GM12878 (cell line): ENCODE data around the gene LAIR1. TPM values are rescaled to one million over a fixed set of nuclear protein-coding genes. Genes with fewer than 3 reads are reported as not detected.

Experiments
- CREB1 ChIP-seq: IDR thresholded peaks from 2 replicates; pipeline ENCODE4 v1.6.1; 2012; ENCODE audit warnings: low read depth, mild to moderate bottlenecking, inconsistent platforms
- ESRRA ChIP-seq: IDR thresholded peaks from 2 replicates; pipeline ENCODE4 v1.6.1; 2012; ENCODE audit warnings: mild to moderate bottlenecking, low read length, improper control_type of control experiment
- FOXK2 ChIP-seq: fragments of 450-650 bp; IDR thresholded peaks from 2 replicates; pipeline ENCODE4 v1.6.1; 2017; ENCODE audit warnings: mild to moderate bottlenecking, moderate library complexity
- GABPA ChIP-seq: IDR thresholded peaks from 2 replicates; pipeline ENCODE4 v1.6.1; 2014; ENCODE audit warnings: antibody characterized with exemption, low read depth, mild to moderate bottlenecking, inconsistent platforms
- GATAD2B ChIP-seq: fragments of 450-650 bp; conservative IDR thresholded peaks from 2 replicates; pipeline ENCODE4 v1.6.1; 2017; ENCODE audit warnings: low read depth, mild to moderate bottlenecking, moderate library complexity
- HCFC1 ChIP-seq: fragments of 150-350 bp; IDR thresholded peaks from 2 replicates; pipeline ENCODE4 v1.6.1; 2014; ENCODE audit warnings: low read length
- JUNB ChIP-seq: IDR thresholded peaks from 2 replicates; pipeline ENCODE4 v1.6.1; 2016; ENCODE audit warnings: antibody characterized with exemption, mild to moderate bottlenecking
- LARP7 ChIP-seq: fragments of 450-650 bp; IDR thresholded peaks from 2 replicates; pipeline ENCODE4 v1.6.1; 2017; ENCODE audit warnings: mild to moderate bottlenecking
- MEF2A ChIP-seq: IDR thresholded peaks from 2 replicates; pipeline ENCODE4 v1.6.1; 2011; ENCODE audit warnings: low read depth, mild to moderate bottlenecking, low read length, moderate library complexity; ENCODE audit not compliant: insufficient read depth
- MEF2B ChIP-seq: fragments of 450-650 bp; IDR thresholded peaks from 2 replicates; pipeline ENCODE4 v1.6.1; 2018; ENCODE audit warnings: mild to moderate bottlenecking, moderate library complexity; ENCODE audit not compliant: partially characterized antibody, poor library complexity, severe bottlenecking
- MTA2 ChIP-seq: fragments of 450-650 bp; IDR thresholded peaks from 2 replicates; pipeline ENCODE4 v1.6.1; 2016; ENCODE audit warnings: low read depth, mild to moderate bottlenecking, moderate library complexity
- MTA3 ChIP-seq: IDR thresholded peaks from 2 replicates; pipeline ENCODE4 v1.6.1; 2012; ENCODE audit warnings: low read length, inconsistent platforms, borderline replicate concordance
- MYC ChIP-seq: IDR thresholded peaks from 2 replicates; pipeline ENCODE4 v1.6.1; 2011; ENCODE audit warnings: mild to moderate bottlenecking, low read length, moderate library complexity, inconsistent platforms; ENCODE audit not compliant: insufficient read depth, insufficient replicate concordance, insufficient read length, severe bottlenecking
- NBN ChIP-seq: fragments of 450-650 bp; IDR thresholded peaks from 2 replicates; pipeline ENCODE4 v1.6.1; 2016
- NFIC ChIP-seq: IDR thresholded peaks from 2 replicates; pipeline ENCODE4 v1.6.1; 2012; ENCODE audit warnings: low read depth, mild to moderate bottlenecking, inconsistent platforms, low read length, moderate library complexity
- PML ChIP-seq: IDR thresholded peaks from 2 replicates; pipeline ENCODE4 v1.6.1; 2012; ENCODE audit warnings: low read length, inconsistent platforms
- POLR2A ChIP-seq: IDR thresholded peaks from 2 replicates; pipeline ENCODE4 v1.6.1; 2011; ENCODE audit warnings: low read depth, mild to moderate bottlenecking, low read length
- POLR2AphosphoS5 ChIP-seq: IDR thresholded peaks from 2 replicates; pipeline ENCODE4 v1.6.1; 2011; ENCODE audit warnings: mild to moderate bottlenecking, low read length, inconsistent platforms
- POU2F2 ChIP-seq: IDR thresholded peaks from 3 replicates; pipeline ENCODE4 v1.6.1; 2011; ENCODE audit warnings: low read depth, mild to moderate bottlenecking, low read length, borderline replicate concordance
- RCOR1 ChIP-seq: conservative IDR thresholded peaks from 2 replicates; pipeline ENCODE4 v1.6.1; 2012; ENCODE audit warnings: low read depth, low read length, improper control_type of control experiment
- SREBF1 ChIP-seq: IDR thresholded peaks from 2 replicates; pipeline ENCODE4 v1.6.1; 2012; ENCODE audit warnings: mild to moderate bottlenecking, low read length
- polyA plus RNA-seq, 11 experiments: library from polyadenylated mRNA; depleted of rRNA in 4 of 11; unstranded in 6 of 11; stranded (reverse) in 5 of 11; fragments of >200 nt; fragmentation: Nextera tagmentation in 4 of 11; fragmentation: Illumina TruSeq in 1 of 11; extraction: Ambion mirVana in 4 of 11; extraction: Trizol in 1 of 11; gene quantifications; 1 replicate in 1 of 11; 2 replicates in 10 of 11; pipeline versions ENCODE4 v1.2.1 to v1.2.3, GENCODE V29; 2011 to 2016; ENCODE audit warnings: inconsistent platforms in 2 of 11, missing spikeins in 2 of 11, low read depth in 1 of 11
- total RNA-seq, 4 experiments: library from RNA; depleted of rRNA in 3 of 4; stranded (reverse); fragments of >200 nt in 3 of 4; fragmentation: Illumina TruSeq in 1 of 4; extraction: Trizol in 1 of 4; gene quantifications; 2 replicates each; pipeline versions ENCODE4 v1.2.1 to v1.2.3, GENCODE V29; 2013 to 2021
- TF ChIP-seq, protein P1 (sequence below): fragments of 450-650 bp; IDR thresholded peaks from 2 replicates; pipeline ENCODE4 v1.6.1; 2017; ENCODE audit warnings: mild to moderate bottlenecking, moderate library complexity
- TF ChIP-seq, protein P2 (sequence below): IDR thresholded peaks from 2 replicates; pipeline ENCODE4 v1.6.1; 2012; ENCODE audit warnings: low read depth, low read length, improper control_type of control experiment
- TF ChIP-seq, protein P3 (sequence below): fragments of 150-350 bp; IDR thresholded peaks from 2 replicates; pipeline ENCODE4 v1.6.1; 2014; ENCODE audit warnings: mild to moderate bottlenecking, low read depth, low read length
- TF ChIP-seq, protein P4 (sequence below): IDR thresholded peaks from 2 replicates; pipeline ENCODE4 v1.6.1; 2012; ENCODE audit warnings: low read depth, low read length, improper control_type of control experiment
- TF ChIP-seq, protein P5 (sequence below): fragments of 450-650 bp; IDR thresholded peaks from 2 replicates; pipeline ENCODE4 v1.6.1; 2014; ENCODE audit warnings: mild to moderate bottlenecking

The LAIR1 gene
- total and polyA plus RNA-seq, 10 of the 15 experiments (the other 5 are each of a cell fraction or from before 2014, with no cell fraction given): 8.6 to 58.2 (median 35.3) TPM

DNA sequence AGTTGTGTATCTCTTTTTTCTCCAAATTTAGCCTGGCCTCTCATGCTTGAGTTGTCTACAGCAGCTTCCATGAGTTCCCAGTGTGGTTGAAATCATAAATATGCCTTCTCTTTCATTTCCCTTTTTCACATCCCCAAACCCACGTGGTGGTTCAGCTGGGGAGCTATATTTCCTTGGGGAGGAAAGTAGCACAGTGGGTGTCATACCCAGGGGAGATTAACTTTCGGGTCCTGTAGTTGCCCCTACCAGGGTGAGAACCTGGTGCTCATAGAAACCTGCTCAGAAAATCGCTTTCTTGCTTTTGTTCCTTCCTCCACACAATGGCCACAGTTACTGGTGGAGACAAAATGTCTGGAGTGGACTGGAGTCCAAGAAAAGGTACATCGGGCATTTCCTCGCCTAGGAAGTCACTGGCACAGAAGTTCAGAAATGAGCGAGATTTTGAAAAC lies 18.8 kb downstream of the LAIR1 start (continued):
- TF ChIP-seq, protein P1, sequence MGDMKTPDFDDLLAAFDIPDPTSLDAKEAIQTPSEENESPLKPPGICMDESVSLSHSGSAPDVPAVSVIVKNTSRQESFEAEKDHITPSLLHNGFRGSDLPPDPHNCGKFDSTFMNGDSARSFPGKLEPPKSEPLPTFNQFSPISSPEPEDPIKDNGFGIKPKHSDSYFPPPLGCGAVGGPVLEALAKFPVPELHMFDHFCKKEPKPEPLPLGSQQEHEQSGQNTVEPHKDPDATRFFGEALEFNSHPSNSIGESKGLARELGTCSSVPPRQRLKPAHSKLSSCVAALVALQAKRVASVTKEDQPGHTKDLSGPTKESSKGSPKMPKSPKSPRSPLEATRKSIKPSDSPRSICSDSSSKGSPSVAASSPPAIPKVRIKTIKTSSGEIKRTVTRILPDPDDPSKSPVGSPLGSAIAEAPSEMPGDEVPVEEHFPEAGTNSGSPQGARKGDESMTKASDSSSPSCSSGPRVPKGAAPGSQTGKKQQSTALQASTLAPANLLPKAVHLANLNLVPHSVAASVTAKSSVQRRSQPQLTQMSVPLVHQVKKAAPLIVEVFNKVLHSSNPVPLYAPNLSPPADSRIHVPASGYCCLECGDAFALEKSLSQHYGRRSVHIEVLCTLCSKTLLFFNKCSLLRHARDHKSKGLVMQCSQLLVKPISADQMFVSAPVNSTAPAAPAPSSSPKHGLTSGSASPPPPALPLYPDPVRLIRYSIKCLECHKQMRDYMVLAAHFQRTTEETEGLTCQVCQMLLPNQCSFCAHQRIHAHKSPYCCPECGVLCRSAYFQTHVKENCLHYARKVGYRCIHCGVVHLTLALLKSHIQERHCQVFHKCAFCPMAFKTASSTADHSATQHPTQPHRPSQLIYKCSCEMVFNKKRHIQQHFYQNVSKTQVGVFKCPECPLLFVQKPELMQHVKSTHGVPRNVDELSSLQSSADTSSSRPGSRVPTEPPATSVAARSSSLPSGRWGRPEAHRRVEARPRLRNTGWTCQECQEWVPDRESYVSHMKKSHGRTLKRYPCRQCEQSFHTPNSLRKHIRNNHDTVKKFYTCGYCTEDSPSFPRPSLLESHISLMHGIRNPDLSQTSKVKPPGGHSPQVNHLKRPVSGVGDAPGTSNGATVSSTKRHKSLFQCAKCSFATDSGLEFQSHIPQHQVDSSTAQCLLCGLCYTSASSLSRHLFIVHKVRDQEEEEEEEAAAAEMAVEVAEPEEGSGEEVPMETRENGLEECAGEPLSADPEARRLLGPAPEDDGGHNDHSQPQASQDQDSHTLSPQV: no peak
- TF ChIP-seq GABPA (no peak), MEF2B (peak; percentile 99), SREBF1 (no peak), RCOR1 (no peak), NBN (0 out of 2 replicates have a peak, but pooled peaks have one; percentile 61), MTA2 (peak; percentile 85), POLR2AphosphoS5 (no peak), ESRRA (no peak), CREB1 (peak; percentile 49; the same call in 1 of the 2 replicates), POLR2A (no peak), GATAD2B (peak; percentile 99), NFIC (peak; percentile 88; the same call in 1 of the 2 replicates), HCFC1 (no peak), JUNB (no peak), MEF2A (peak; percentile 64; the same call in 1 of the 2 replicates), POU2F2 (no peak), MYC (no peak), PML (no peak), LARP7 (no peak), FOXK2 (0 out of 2 replicates have a peak, but pooled peaks have one; percentile 46), MTA3 (peak; percentile 81)
- TF ChIP-seq, protein P2, sequence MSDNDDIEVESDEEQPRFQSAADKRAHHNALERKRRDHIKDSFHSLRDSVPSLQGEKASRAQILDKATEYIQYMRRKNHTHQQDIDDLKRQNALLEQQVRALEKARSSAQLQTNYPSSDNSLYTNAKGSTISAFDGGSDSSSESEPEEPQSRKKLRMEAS: peak; percentile 54; the same call in 1 of the 2 replicates
- TF ChIP-seq, protein P3, sequence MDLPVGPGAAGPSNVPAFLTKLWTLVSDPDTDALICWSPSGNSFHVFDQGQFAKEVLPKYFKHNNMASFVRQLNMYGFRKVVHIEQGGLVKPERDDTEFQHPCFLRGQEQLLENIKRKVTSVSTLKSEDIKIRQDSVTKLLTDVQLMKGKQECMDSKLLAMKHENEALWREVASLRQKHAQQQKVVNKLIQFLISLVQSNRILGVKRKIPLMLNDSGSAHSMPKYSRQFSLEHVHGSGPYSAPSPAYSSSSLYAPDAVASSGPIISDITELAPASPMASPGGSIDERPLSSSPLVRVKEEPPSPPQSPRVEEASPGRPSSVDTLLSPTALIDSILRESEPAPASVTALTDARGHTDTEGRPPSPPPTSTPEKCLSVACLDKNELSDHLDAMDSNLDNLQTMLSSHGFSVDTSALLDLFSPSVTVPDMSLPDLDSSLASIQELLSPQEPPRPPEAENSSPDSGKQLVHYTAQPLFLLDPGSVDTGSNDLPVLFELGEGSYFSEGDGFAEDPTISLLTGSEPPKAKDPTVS: no peak
- TF ChIP-seq, protein P4, sequence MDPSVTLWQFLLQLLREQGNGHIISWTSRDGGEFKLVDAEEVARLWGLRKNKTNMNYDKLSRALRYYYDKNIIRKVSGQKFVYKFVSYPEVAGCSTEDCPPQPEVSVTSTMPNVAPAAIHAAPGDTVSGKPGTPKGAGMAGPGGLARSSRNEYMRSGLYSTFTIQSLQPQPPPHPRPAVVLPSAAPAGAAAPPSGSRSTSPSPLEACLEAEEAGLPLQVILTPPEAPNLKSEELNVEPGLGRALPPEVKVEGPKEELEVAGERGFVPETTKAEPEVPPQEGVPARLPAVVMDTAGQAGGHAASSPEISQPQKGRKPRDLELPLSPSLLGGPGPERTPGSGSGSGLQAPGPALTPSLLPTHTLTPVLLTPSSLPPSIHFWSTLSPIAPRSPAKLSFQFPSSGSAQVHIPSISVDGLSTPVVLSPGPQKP: no peak
- TF ChIP-seq, protein P5, sequence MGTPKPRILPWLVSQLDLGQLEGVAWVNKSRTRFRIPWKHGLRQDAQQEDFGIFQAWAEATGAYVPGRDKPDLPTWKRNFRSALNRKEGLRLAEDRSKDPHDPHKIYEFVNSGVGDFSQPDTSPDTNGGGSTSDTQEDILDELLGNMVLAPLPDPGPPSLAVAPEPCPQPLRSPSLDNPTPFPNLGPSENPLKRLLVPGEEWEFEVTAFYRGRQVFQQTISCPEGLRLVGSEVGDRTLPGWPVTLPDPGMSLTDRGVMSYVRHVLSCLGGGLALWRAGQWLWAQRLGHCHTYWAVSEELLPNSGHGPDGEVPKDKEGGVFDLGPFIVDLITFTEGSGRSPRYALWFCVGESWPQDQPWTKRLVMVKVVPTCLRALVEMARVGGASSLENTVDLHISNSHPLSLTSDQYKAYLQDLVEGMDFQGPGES: no peak
